Prostate gland (tissue), 2 donors: ENCODE measurements around the gene CDC42BPB.

Experiments used
- CTCF ChIP-seq, 4 experiments: fragments of 200-600 bp in 2 of 4; fragments of 450-650 bp in 2 of 4; sonication (generic) in 2 of 4; IDR thresholded peaks; 1 replicate in 3 of 4; 2 replicates in 1 of 4; pipeline ENCODE4 v1.5.1; 2016 to 2019; ENCODE audit warnings: antibody characterized with exemption in 4 of 4, mild to moderate bottlenecking in 2 of 4, moderate library complexity in 2 of 4
- POLR2A ChIP-seq: fragments of 450-650 bp; IDR thresholded peaks from one replicate; pipeline ENCODE4 v1.6.1; 2016; ENCODE audit warnings: antibody characterized with exemption, mild to moderate bottlenecking
- POLR2AphosphoS5 ChIP-seq: sonication (generic); formaldehyde crosslinking; IDR thresholded peaks from one replicate; pipeline ENCODE4 v1.6.1; 2017; ENCODE audit warnings: antibody characterized with exemption

DNA sequence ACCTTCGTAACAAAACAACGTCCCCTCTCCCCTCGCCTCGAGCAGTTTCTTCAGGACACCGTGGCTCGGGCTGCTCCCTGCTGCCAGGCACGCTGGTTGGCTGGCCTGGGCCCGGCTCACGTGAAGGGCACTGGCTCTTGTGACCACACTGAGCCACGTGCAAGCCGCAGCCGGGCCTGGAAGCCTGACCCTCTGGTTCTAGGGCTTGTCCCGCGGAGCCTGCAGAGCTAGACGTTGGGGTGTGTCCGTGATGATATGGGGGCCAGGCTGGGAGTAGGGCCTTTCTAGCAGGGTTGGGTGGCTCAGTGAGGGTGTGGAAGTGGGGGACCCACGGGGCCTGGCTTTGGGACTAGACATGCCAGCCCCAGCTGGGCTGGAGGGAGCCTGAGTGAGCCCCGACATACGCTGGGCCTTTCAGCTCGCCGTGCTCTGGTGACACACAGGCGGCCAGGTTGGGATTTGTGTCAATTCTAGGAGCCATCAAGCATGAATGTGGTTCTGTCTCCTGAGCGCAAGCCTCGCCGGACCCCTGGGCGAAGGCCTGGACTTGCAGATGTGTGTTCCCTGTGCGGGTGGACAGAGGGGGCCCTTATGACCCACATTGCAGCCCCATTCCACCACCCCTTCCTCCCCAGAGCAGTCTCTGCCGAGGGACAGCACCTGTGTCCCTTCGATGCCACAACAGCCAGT, 148.4 kb downstream of the CDC42BPB start:
- no peak for TF ChIP-seq CTCF (IDR thresholded peaks at IDR 0.05)
- no peak for TF ChIP-seq POLR2A
- no peak for TF ChIP-seq POLR2AphosphoS5
